BJ (cell line): ENCODE measurements around the gene CCDC18. TPM values are rescaled to one million over a fixed set of nuclear protein-coding genes. Genes with fewer than 3 reads are reported as not detected.

Source experiments
- CTCF ChIA-PET: fragments of 350-600 bp; formaldehyde crosslinking; extraction: SDS; loops from one replicate; lab custom pipeline; 2021; ENCODE audit warnings: antibody characterized with exemption, inconsistent platforms; lab: Yijun Ruan, JAX
- POLR2A ChIA-PET: fragments of 300-600 bp; sonication (Branson Sonifier 250); formaldehyde crosslinking; extraction: SDS; loops from one replicate; lab custom pipeline; 2021; ENCODE audit warnings: antibody characterized with exemption; lab: Charles Lee
- DNase-seq: peaks from one replicate; pipeline ENCODE4 v3.0.0-alpha.2; 2011; ENCODE audit warnings: low read depth
- H3K27me3 ChIP-seq: 2 replicates; pipeline ENCODE4 v1.6.0; 2011; ENCODE audit warnings: low read length; ENCODE audit not compliant: control insufficient read depth, insufficient read depth
- H3K36me3 ChIP-seq: 2 replicates; pipeline ENCODE4 v1.5.1; 2011; ENCODE audit warnings: low read length; ENCODE audit not compliant: control insufficient read depth, insufficient read depth
- H3K4me3 ChIP-seq: 2 replicates; pipeline ENCODE4 v1.5.1; 2011; ENCODE audit warnings: low read depth, mild to moderate bottlenecking, control low read depth, low read length
- polyA plus RNA-seq: library from polyadenylated mRNA; depleted of rRNA; stranded (reverse); fragments of >200 nt; gene quantifications from 2 replicates; pipeline ENCODE4 v1.2.3, GENCODE V29; 2011
- TF ChIP-seq, protein P1 (sequence below): IDR thresholded peaks from 2 replicates; pipeline ENCODE4 v1.5.1; 2011; ENCODE audit warnings: low read depth, mild to moderate bottlenecking, control low read depth, inconsistent platforms, low read length, moderate library complexity; ENCODE audit not compliant: insufficient read depth

Gene CCDC18
- polyA plus RNA-seq, 1 experiment = 2.6 TPM

GRCh38 chr1:93221913-93222312, 41.4 kb downstream of the CCDC18 start:
- POLR2A ChIA-PET = no interaction called here
- TF ChIP-seq, protein P1, sequence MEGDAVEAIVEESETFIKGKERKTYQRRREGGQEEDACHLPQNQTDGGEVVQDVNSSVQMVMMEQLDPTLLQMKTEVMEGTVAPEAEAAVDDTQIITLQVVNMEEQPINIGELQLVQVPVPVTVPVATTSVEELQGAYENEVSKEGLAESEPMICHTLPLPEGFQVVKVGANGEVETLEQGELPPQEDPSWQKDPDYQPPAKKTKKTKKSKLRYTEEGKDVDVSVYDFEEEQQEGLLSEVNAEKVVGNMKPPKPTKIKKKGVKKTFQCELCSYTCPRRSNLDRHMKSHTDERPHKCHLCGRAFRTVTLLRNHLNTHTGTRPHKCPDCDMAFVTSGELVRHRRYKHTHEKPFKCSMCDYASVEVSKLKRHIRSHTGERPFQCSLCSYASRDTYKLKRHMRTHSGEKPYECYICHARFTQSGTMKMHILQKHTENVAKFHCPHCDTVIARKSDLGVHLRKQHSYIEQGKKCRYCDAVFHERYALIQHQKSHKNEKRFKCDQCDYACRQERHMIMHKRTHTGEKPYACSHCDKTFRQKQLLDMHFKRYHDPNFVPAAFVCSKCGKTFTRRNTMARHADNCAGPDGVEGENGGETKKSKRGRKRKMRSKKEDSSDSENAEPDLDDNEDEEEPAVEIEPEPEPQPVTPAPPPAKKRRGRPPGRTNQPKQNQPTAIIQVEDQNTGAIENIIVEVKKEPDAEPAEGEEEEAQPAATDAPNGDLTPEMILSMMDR = no peak
- peaks cover 2% of the 10 kb centered on the region; the same call in 1 of the 2 replicates for H3K36me3 ChIP-seq
- H3K4me3 ChIP-seq = no peak overlapping the region
- no peaks in the 10 kb centered on the region for H3K27me3 ChIP-seq
- DNase-seq = no peak
- CTCF ChIA-PET = no interaction called here

- DNase-seq = no peak
- Histone ChIP-seq H3K4me3 (no peak overlapping the region), H3K36me3 (peaks cover 2% of the 10 kb centered on the region; the same call in 1 of the 2 replicates), H3K27me3 (no peaks in the 10 kb centered on the region)
- TF ChIP-seq, protein P1 = no peak
- ChIA-PET CTCF (interaction anchor here (1.1 kb wide), 1 partner anchor 15 kb away, joined by 3 read pairs; no protein-coding TSS in a partner anchor), POLR2A (no interaction called here)
Measured at GRCh38 chr1:93223023-93223675, 42.6 kb downstream of the CCDC18 start.

DNA sequence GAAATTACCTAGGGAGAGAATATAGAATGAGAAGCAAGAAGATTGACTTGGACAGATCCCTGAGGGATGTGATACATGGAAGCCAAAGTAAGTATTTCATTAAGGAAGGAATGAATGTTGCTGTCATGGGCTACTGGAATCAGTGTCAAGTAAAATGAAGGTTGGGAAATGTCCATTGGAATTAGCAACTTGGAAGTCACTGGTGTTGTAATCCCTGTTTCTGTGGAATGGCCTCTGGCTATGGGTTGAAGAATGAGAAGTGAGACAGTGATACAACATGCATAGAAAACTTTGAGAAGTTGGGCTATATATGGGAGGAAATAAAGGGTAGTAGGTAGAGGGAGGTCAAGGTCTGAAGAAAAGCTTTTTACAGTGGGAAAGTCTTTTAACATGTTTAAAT, 54.7 kb downstream of the CCDC18 start:
- Histone ChIP-seq H3K27me3 (no peaks in the 10 kb centered on the region), H3K4me3 (no peak overlapping the region), H3K36me3 (no peaks in the 10 kb centered on the region)
- no peak for DNase-seq
- ChIA-PET CTCF (no interaction called here), POLR2A (no interaction called here)
- TF ChIP-seq, protein P1 = no peak

DNA sequence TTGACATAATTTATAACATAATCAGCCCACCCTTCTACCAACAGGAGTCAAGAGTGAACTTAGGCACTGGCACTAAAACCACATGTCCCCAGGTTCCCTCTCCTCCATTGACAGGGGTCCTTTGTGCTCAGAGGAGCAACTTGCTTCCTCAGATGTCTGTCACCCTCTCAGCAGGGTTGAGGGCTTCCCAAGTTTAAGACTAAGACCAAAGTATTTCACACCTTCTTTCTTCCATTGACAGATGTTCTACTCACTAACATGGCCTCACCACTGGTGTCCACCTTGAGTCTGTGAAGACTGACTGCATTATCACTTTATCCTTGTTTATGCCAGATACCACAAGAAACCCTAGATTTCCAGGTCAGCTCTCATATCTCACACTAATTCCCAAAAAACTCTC, 56.5 kb downstream of the CCDC18 start:
- no peaks in the 10 kb centered on the region for H3K27me3 ChIP-seq
- no peak for DNase-seq
- H3K36me3 ChIP-seq = no peaks in the 10 kb centered on the region
- TF ChIP-seq, protein P1 = no peak
- CTCF ChIA-PET = interaction anchor here (0.8 to 1.0 kb wide), 2 partner anchors 15 to 23 kb away, joined by 3 read pairs; no protein-coding TSS in a partner anchor
- H3K4me3 ChIP-seq = no peak overlapping the region
- POLR2A ChIA-PET = no interaction called here

- DNase-seq = no peak
- POLR2A ChIA-PET = interaction anchor here (0.6 kb wide), 1 partner anchor 46 kb away, joined by 3 read pairs; no protein-coding TSS in a partner anchor
- no peaks in the 10 kb centered on the region for H3K27me3 ChIP-seq
- CTCF ChIA-PET = interaction anchor here (1.6 kb wide), 1 partner anchor 15 kb away, joined by 3 read pairs; no protein-coding TSS in a partner anchor
- TF ChIP-seq, protein P1 = no peak
- H3K4me3 ChIP-seq = no peak overlapping the region
- H3K36me3 ChIP-seq = 0 out of 2 replicates have a peak, but pooled peaks cover 1% of the 10 kb centered on the region
Measured at GRCh38 chr1:93238425-93238824, 57.9 kb downstream of the CCDC18 start.
